A549 treated with dexamethasone at 1 μM for 4 hours (cell line): Measurements from ENCODE around the gene SH2D1B. TPM values are rescaled to one million over a fixed set of nuclear protein-coding genes. Genes with fewer than 3 reads are reported as not detected.

ENCODE experiments used
- total RNA-seq: library from RNA; stranded (reverse); fragments of 200-300 nt; extraction: Qiagen RNA extraction; gene quantifications from 5 replicates; pipeline ENCODE4 v1.2.3, GENCODE V29; 2022

The SH2D1B gene, protein sequence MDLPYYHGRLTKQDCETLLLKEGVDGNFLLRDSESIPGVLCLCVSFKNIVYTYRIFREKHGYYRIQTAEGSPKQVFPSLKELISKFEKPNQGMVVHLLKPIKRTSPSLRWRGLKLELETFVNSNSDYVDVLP
- total RNA-seq, result 0.11 to 0.36 TPM (median 0.21 TPM) in 5 replicates

DNA sequence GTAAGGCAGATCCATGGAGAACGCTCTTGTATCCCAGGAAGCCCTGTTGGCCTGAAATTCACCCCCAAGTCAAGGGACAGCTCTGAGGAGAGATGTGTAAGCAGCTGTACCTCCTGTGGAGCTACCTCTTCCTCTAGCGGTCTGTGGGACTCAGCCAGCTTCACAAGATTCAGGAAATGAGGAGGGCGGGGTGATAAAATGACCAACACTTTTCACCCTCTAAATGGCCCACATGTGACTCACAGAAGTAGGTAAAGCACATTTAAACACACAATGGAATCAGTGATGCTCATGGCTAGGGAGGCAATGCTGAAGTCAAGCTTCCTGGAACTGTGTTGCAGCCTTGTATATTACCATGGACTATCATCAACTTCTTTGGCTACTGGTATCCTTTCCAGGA lies at the start of gene SH2D1B:
SH2D1B (minus strand) TSS at position 135 of the 400 bp plus-strand sequence; CDS start at position 15, 120 bp downstream.

DNA sequence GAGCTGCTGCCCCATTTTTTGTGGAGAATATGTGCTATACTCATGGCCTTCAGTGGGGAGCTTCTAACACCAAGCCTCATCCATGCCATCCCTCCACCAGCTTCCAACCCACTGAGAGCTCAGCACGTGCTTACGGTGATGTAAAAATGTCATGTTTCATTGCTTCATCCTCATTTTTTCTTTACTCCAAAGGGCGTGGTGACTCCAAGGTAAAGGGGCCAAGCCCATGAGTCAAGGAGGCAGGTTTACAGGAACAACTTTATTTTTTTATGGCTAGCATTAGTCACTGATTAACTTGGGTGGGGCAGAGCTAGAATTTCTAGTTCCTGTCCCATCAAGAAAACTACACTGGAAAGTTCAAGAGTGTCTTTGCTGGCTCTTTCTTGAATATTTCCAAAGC lies 30.6 kb downstream of the SH2D1B start, which contains the start of gene C1orf226:
C1orf226 (plus strand) TSS at position 346 of the 400 bp plus-strand sequence. CDS start 174 bp downstream, outside the sequence.

DNA sequence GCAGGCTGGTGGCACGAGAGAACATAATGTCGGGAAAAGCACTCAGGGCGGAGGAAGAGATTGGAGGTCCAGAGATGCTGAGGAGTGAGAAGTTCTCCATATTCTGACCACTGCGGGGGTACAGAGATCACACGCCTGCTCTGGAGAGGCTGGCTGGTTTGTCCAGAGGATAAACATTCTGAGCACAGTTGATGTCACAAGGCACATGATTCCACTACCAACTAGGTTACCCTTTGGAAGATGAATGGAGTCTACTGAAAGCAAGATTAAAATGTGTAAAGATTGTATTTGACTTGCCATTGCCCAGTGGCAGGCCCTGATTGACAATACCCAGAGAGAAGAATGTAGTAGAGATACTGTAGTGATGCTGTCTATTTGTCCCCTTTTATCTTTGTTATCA lies 35.2 kb downstream of the SH2D1B start, which contains the start of gene SPATA46:
SPATA46 (minus strand) TSS at position 164 of the 400 bp plus-strand sequence; CDS start at position 100, 64 bp downstream.

Other genes starting within 250 kb of the SH2D1B start
- not detected in 5 replicates for gene SPATA46, start 35.3 kb downstream of the SH2D1B start, total RNA-seq
- 0.64 to 0.92 TPM (median 0.76 TPM) in 5 replicates for gene C1orf226, start 30.4 kb downstream of the SH2D1B start, total RNA-seq
- gene UHMK1, start 85.7 kb upstream of the SH2D1B start, total RNA-seq, result 16.0 to 27.1 TPM (median 21.3 TPM) in 5 replicates
- gene UAP1, start 149.6 kb upstream of the SH2D1B start, total RNA-seq, result 29.6 to 43.9 TPM (median 34.2 TPM) in 5 replicates
- 0.32 to 0.80 TPM (median 0.51 TPM) in 5 replicates for gene DDR2, start 220.3 kb upstream of the SH2D1B start, total RNA-seq